Left renal cortex interstitium (tissue), 4 donors: ENCODE results near the gene LBP. TPM values are rescaled to one million over a fixed set of nuclear protein-coding genes. Genes with fewer than 3 reads are reported as not detected.

Source experiments
- polyA plus RNA-seq, 4 donors: library from polyadenylated mRNA; unstranded; fragments of 120-200 nt; gene quantifications; one replicate each; pipeline ENCODE4 v1.2.1, GENCODE V29; 2013; ENCODE audit not compliant: insufficient read length in 4 of 4

LBP gene
- polyA plus RNA-seq, 4 donors = 0.23 TPM; not detected in 3

Other genes starting within 250 kb of the LBP start
- gene TGM2, start 181.2 kb upstream of the LBP start, polyA plus RNA-seq = 10 to 100 TPM; 35.8 to 38.1 (median 36.4) TPM
- gene KIAA1755, start 85.7 kb upstream of the LBP start, polyA plus RNA-seq = 1 to 10 TPM; 2.3 to 5.5 (median 4.4) TPM
- gene BPI, start 42.3 kb upstream of the LBP start, polyA plus RNA-seq = 1 to 10 TPM in 1 of 4 donors, under 1 TPM in 2, not detected in 1; 0.38 to 1.5 (median 0.74) TPM
- 10 to 100 TPM; 28.2 to 75.8 (median 33.0) TPM for gene SNHG17, start 88.8 kb downstream of the LBP start, polyA plus RNA-seq
- gene RALGAPB, start 126.4 kb downstream of the LBP start, polyA plus RNA-seq = 10 to 100 TPM; 28.4 to 44.4 (median 38.3) TPM
- not detected for gene ADIG, start 234.7 kb downstream of the LBP start, polyA plus RNA-seq